ENCODE data around the gene TYK2. TPM values are rescaled to one million over a fixed set of nuclear protein-coding genes. Genes with fewer than 3 reads are reported as not detected.

Gene TYK2
- total and polyA plus RNA-seq, 9 of the 15 experiments (the other 6 are each of a cell fraction or from before 2014, with no cell fraction given) = 15.0 to 182 (median 85.9) TPM

DNA sequence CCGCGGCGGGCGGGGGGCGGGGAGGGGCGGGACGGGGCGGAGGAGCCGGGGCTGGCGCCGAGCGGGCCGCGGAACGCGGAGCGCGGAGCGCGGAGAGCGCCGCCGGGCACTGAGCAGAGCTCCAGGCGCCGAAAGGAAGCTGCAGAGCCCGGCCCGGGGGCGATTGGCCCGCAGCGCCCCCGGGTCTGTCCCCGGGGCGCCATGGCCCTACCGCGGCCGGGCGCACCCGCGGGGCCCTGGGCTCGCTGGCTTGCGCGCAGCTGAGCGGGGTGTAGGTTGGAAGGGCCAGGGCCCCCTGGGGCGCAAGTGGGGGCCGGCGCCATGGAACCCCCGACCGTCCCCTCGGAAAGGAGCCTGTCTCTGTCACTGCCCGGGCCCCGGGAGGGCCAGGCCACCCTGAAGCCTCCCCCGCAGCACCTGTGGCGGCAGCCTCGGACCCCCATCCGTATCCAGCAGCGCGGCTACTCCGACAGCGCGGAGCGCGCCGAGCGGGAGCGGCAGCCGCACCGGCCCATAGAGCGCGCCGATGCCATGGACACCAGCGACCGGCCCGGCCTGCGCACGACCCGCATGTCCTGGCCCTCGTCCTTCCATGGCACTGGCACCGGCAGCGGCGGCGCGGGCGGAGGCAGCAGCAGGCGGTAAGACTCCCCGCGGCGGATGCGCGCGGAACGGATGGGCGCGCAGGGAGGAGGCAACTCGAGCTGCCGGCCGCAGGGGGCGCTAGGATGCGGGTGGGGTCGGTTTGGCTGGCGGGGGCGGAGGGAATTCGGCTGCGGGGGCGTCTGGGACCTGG, 40.3 kb upstream of the TYK2 start, which contains the start of gene PDE4A (continued):
- TF ChIP-seq, protein P1, sequence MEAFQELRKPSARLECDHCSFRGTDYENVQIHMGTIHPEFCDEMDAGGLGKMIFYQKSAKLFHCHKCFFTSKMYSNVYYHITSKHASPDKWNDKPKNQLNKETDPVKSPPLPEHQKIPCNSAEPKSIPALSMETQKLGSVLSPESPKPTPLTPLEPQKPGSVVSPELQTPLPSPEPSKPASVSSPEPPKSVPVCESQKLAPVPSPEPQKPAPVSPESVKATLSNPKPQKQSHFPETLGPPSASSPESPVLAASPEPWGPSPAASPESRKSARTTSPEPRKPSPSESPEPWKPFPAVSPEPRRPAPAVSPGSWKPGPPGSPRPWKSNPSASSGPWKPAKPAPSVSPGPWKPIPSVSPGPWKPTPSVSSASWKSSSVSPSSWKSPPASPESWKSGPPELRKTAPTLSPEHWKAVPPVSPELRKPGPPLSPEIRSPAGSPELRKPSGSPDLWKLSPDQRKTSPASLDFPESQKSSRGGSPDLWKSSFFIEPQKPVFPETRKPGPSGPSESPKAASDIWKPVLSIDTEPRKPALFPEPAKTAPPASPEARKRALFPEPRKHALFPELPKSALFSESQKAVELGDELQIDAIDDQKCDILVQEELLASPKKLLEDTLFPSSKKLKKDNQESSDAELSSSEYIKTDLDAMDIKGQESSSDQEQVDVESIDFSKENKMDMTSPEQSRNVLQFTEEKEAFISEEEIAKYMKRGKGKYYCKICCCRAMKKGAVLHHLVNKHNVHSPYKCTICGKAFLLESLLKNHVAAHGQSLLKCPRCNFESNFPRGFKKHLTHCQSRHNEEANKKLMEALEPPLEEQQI (IDR thresholded peaks at IDR 0.05) = no peak
- TF ChIP-seq NR1H2 (CRISPR knock-in tag; IDR thresholded peaks at IDR 0.05) (no peak), CBFA2T3 (IDR thresholded peaks at IDR 0.05) (no peak), PRPF4 (IDR thresholded peaks at IDR 0.05; ENCODE audit: insufficient read depth, low read depth, low read length, poor library complexity, severe bottlenecking) (no peak), MXD1 (CRISPR knock-in tag; IDR thresholded peaks at IDR 0.05; ENCODE audit: borderline replicate concordance, poor library complexity, severe bottlenecking) (no peak), ZBTB17 (CRISPR knock-in tag; IDR thresholded peaks at IDR 0.05) (no peak), SREBF1 (IDR thresholded peaks at IDR 0.05; ENCODE audit: borderline replicate concordance, low read depth, low read length) (no peak), SRSF3 (IDR thresholded peaks at IDR 0.05; ENCODE audit: insufficient read depth, low read length) (no peak), KLF1 (tag; IDR thresholded peaks at IDR 0.05) (no peak), HSF4 (CRISPR knock-in tag; IDR thresholded peaks at IDR 0.05; ENCODE audit: borderline replicate concordance) (no peak), ZNF146 (CRISPR knock-in tag; IDR thresholded peaks at IDR 0.05; ENCODE audit: unreplicated experiment) (no peak), ZNF507 (tag; conservative IDR thresholded peaks at IDR 0.05) (no peak), ZNF184 (CRISPR knock-in tag; IDR thresholded peaks at IDR 0.05) (no peak), CREB1 (IDR thresholded peaks at IDR 0.05) (peak; percentile 47; the same call in 1 of the 2 replicates), CREB1 (CRISPR knock-in tag; IDR thresholded peaks at IDR 0.05) (no peak)
- TF ChIP-seq, protein P2, sequence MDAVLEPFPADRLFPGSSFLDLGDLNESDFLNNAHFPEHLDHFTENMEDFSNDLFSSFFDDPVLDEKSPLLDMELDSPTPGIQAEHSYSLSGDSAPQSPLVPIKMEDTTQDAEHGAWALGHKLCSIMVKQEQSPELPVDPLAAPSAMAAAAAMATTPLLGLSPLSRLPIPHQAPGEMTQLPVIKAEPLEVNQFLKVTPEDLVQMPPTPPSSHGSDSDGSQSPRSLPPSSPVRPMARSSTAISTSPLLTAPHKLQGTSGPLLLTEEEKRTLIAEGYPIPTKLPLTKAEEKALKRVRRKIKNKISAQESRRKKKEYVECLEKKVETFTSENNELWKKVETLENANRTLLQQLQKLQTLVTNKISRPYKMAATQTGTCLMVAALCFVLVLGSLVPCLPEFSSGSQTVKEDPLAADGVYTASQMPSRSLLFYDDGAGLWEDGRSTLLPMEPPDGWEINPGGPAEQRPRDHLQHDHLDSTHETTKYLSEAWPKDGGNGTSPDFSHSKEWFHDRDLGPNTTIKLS (IDR thresholded peaks at IDR 0.05; ENCODE audit: borderline replicate concordance, low read depth) = no peak
- TF ChIP-seq, protein P3, sequence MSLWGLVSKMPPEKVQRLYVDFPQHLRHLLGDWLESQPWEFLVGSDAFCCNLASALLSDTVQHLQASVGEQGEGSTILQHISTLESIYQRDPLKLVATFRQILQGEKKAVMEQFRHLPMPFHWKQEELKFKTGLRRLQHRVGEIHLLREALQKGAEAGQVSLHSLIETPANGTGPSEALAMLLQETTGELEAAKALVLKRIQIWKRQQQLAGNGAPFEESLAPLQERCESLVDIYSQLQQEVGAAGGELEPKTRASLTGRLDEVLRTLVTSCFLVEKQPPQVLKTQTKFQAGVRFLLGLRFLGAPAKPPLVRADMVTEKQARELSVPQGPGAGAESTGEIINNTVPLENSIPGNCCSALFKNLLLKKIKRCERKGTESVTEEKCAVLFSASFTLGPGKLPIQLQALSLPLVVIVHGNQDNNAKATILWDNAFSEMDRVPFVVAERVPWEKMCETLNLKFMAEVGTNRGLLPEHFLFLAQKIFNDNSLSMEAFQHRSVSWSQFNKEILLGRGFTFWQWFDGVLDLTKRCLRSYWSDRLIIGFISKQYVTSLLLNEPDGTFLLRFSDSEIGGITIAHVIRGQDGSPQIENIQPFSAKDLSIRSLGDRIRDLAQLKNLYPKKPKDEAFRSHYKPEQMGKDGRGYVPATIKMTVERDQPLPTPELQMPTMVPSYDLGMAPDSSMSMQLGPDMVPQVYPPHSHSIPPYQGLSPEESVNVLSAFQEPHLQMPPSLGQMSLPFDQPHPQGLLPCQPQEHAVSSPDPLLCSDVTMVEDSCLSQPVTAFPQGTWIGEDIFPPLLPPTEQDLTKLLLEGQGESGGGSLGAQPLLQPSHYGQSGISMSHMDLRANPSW (CRISPR knock-in tag; IDR thresholded peaks at IDR 0.05) = no peak
- TF ChIP-seq, protein P4, sequence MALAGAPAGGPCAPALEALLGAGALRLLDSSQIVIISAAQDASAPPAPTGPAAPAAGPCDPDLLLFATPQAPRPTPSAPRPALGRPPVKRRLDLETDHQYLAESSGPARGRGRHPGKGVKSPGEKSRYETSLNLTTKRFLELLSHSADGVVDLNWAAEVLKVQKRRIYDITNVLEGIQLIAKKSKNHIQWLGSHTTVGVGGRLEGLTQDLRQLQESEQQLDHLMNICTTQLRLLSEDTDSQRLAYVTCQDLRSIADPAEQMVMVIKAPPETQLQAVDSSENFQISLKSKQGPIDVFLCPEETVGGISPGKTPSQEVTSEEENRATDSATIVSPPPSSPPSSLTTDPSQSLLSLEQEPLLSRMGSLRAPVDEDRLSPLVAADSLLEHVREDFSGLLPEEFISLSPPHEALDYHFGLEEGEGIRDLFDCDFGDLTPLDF (CRISPR knock-in tag; IDR thresholded peaks at IDR 0.05) = no peak

All from K562 (cell line).